Measurements from ENCODE around the gene GNB1.

The GNB1 gene

GRCh38 chr1:1780598-1781525 is 110.0 kb downstream of the GNB1 start:
- DNase-seq (ENCODE audit: low spot score), result no peak
- Histone ChIP-seq H3K27ac (replicated peaks; ENCODE audit: low read length) (no peak overlapping the region), H3K4me1 (ENCODE audit: control insufficient read depth in 2 of 2, insufficient read depth in 1 of 2, low read depth in 1 of 2, low read length in 2 of 2) (peaks cover 19 to 20% of the 10 kb centered on the region in 2 donors), H3K36me3 (replicated peaks in 1 of 2; ENCODE audit: control insufficient read depth in 2 of 2, insufficient read depth in 2 of 2, low read length in 2 of 2) (peaks cover 9 to 19% of the 10 kb centered on the region in 2 donors), H2AFZ (ENCODE audit: low read length) (no peak overlapping the region), H4K91ac (ENCODE audit: low read depth, low read length, poor library complexity) (no peak overlapping the region), H3K23ac (ENCODE audit: low read depth, low read length, poor library complexity) (peak overlapping the region; percentile 48), H3K9ac (ENCODE audit: low read depth, low read length, poor library complexity) (peak overlapping the region; percentile 38), H3K4ac (ENCODE audit: low read length) (no peak overlapping the region), H2BK5ac (ENCODE audit: low read length) (peak overlapping the region; percentile 14), H3K14ac (ENCODE audit: low read length) (no peak overlapping the region), H2AK5ac (ENCODE audit: low read depth, low read length) (peak overlapping the region; percentile 83), H3K27me3 (ENCODE audit: control insufficient read depth in 3 of 3, insufficient read depth in 3 of 3, low read depth in 1 of 3, low read length in 3 of 3) (peaks cover 0 to 10% (median 0%) of the 10 kb centered on the region in 3 experiments), H3K4me2 (ENCODE audit: insufficient read depth, low read length, poor library complexity, severe bottlenecking) (no peak overlapping the region), H3K4me3 (ENCODE audit: low read length in 2 of 2) (no peak overlapping the region), H3K9me3 (replicated peaks in 1 of 2; ENCODE audit: control insufficient read depth in 2 of 2, insufficient read depth in 1 of 2, low read depth in 1 of 2, low read length in 2 of 2) (no peaks in the 10 kb centered on the region), H3K18ac (ENCODE audit: low read length) (peak overlapping the region; percentile 33), H2BK12ac (ENCODE audit: low read length) (no peak overlapping the region), H4K8ac (ENCODE audit: low read depth, low read length) (no peak overlapping the region), H2BK15ac (ENCODE audit: low read length) (no peak overlapping the region), H2BK120ac (ENCODE audit: low read depth, low read length) (no peak overlapping the region), H3K79me1 (ENCODE audit: low read depth, low read length) (peaks cover 3% of the 10 kb centered on the region)
- no CpG with 5 or more reads among the region's 7 CpGs for WGBS, 2 donors (ENCODE audit: extremely low coverage in 2 of 2, insufficient read length in 2 of 2, insufficient replicate concordance in 1 of 2)

DNA sequence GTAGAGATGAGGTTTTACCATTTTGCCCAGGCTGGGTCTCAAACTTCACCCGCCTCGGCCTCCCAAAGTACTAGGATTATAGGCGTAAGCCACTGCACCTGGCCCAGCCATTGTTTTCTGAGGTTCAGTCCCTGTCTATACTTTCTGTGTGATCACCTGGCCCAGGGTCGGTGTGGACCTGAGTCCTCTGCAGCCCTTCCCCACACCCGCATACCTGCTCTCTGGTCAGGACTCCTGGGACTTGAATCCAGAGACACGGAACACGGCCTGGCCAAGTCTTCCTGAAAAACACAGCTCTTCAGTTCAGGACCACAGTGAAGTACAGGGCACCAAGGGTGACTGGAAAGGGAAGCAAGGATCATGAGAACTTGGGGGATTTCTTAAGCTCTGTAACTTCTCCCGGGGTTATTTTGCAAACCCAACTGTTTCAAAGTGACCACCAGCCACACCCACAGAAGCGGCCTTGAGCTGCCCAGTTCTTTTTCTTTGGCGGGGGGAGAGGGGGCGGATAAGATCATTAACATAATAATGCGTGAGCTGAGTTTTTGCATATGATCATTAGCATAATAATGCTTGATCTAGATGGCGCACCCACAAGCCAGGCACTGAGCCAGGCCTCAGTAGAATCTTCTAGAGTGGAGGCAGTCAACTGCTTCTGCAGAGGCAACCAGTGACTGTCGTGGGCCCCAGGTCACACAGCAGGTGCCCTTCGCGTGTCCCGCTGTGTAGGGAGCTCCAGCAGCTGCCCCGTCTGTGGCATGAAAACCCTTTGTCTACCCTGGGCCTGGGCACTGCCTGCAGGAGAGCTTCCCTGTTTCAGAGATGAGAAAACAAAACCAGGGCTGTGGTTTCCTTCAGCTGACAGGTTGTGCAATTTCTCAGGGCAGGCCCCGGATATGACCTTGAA is 110.9 kb downstream of the GNB1 start:
- Histone ChIP-seq H4K91ac (ENCODE audit: low read depth, low read length, poor library complexity) (no peak overlapping the region), H3K27me3 (ENCODE audit: control insufficient read depth in 3 of 3, insufficient read depth in 3 of 3, low read depth in 1 of 3, low read length in 3 of 3) (peaks cover 0 to 10% (median 0%) of the 10 kb centered on the region in 3 experiments), H3K4me3 (ENCODE audit: low read length in 2 of 2) (no peak overlapping the region), H2BK12ac (ENCODE audit: low read length) (no peak overlapping the region), H3K4ac (ENCODE audit: low read length) (no peak overlapping the region), H3K4me2 (ENCODE audit: insufficient read depth, low read length, poor library complexity, severe bottlenecking) (no peak overlapping the region), H3K14ac (ENCODE audit: low read length) (no peak overlapping the region), H3K18ac (ENCODE audit: low read length) (peak overlapping the region; percentile 18), H4K8ac (ENCODE audit: low read depth, low read length) (no peak overlapping the region), H3K4me1 (ENCODE audit: control insufficient read depth in 2 of 2, insufficient read depth in 1 of 2, low read depth in 1 of 2, low read length in 2 of 2) (peaks cover 23 to 25% of the 10 kb centered on the region in 2 donors), H2BK120ac (ENCODE audit: low read depth, low read length) (no peak overlapping the region), H3K79me1 (ENCODE audit: low read depth, low read length) (peaks cover 3% of the 10 kb centered on the region), H2BK15ac (ENCODE audit: low read length) (no peak overlapping the region), H3K23ac (ENCODE audit: low read depth, low read length, poor library complexity) (peak overlapping the region; percentile 50), H3K36me3 (replicated peaks in 1 of 2; ENCODE audit: control insufficient read depth in 2 of 2, insufficient read depth in 2 of 2, low read length in 2 of 2) (peaks cover 4 to 10% of the 10 kb centered on the region in 2 donors), H3K9ac (ENCODE audit: low read depth, low read length, poor library complexity) (no peak overlapping the region), H3K9me3 (replicated peaks in 1 of 2; ENCODE audit: control insufficient read depth in 2 of 2, insufficient read depth in 1 of 2, low read depth in 1 of 2, low read length in 2 of 2) (no peaks in the 10 kb centered on the region), H2BK5ac (ENCODE audit: low read length) (peak overlapping the region; percentile 14), H3K27ac (replicated peaks; ENCODE audit: low read length) (no peak overlapping the region), H2AFZ (ENCODE audit: low read length) (no peak overlapping the region), H2AK5ac (ENCODE audit: low read depth, low read length) (peak overlapping the region; percentile 83)
- DNase-seq (ENCODE audit: low spot score), result no peak
- no CpG with 5 or more reads among the region's 19 CpGs for WGBS, 2 donors (ENCODE audit: extremely low coverage in 2 of 2, insufficient read length in 2 of 2, insufficient replicate concordance in 1 of 2)

GRCh38 chr1:1779320-1779675 is 111.6 kb downstream of the GNB1 start:
- Histone ChIP-seq H3K14ac (ENCODE audit: low read length) (no peak overlapping the region), H2BK5ac (ENCODE audit: low read length) (no peak overlapping the region)

More at GRCh38 chr1:1779320-1779675, 111.6 kb downstream of the GNB1 start:
- Histone ChIP-seq H3K23ac (ENCODE audit: low read depth, low read length, poor library complexity) (peak overlapping the region; percentile 50), H3K36me3 (replicated peaks in 1 of 2; ENCODE audit: control insufficient read depth in 2 of 2, insufficient read depth in 2 of 2, low read length in 2 of 2) (peaks cover 0 to 7% of the 10 kb centered on the region in 2 donors), H3K79me1 (ENCODE audit: low read depth, low read length) (peaks cover 5% of the 10 kb centered on the region), H2BK12ac (ENCODE audit: low read length) (no peak overlapping the region), H3K9me3 (replicated peaks in 1 of 2; ENCODE audit: control insufficient read depth in 2 of 2, insufficient read depth in 1 of 2, low read depth in 1 of 2, low read length in 2 of 2) (no peaks in the 10 kb centered on the region), H3K9ac (ENCODE audit: low read depth, low read length, poor library complexity) (no peak overlapping the region), H3K18ac (ENCODE audit: low read length) (peak overlapping the region; percentile 96), H4K8ac (ENCODE audit: low read depth, low read length) (peak overlapping the region; percentile 4), H2BK120ac (ENCODE audit: low read depth, low read length) (no peak overlapping the region), H3K4me3 (ENCODE audit: low read length in 2 of 2) (no peak overlapping the region), H2AK5ac (ENCODE audit: low read depth, low read length) (peak overlapping the region; percentile 93), H3K4me2 (ENCODE audit: insufficient read depth, low read length, poor library complexity, severe bottlenecking) (peak overlapping the region; percentile 91), H3K27me3 (ENCODE audit: control insufficient read depth in 3 of 3, insufficient read depth in 3 of 3, low read depth in 1 of 3, low read length in 3 of 3) (peaks cover 0 to 10% (median 0%) of the 10 kb centered on the region in 3 experiments), H3K27ac (replicated peaks; ENCODE audit: low read length) (no peak overlapping the region), H2BK15ac (ENCODE audit: low read length) (peak overlapping the region; percentile 98), H3K4ac (ENCODE audit: low read length) (no peak overlapping the region), H3K4me1 (ENCODE audit: control insufficient read depth in 2 of 2, insufficient read depth in 1 of 2, low read depth in 1 of 2, low read length in 2 of 2) (peaks cover 23 to 25% of the 10 kb centered on the region in 2 donors), H2AFZ (ENCODE audit: low read length) (no peak overlapping the region), H4K91ac (ENCODE audit: low read depth, low read length, poor library complexity) (no peak overlapping the region)
- no peak for DNase-seq (ENCODE audit: low spot score)
- WGBS, 2 donors (ENCODE audit: extremely low coverage in 2 of 2, insufficient read length in 2 of 2, insufficient replicate concordance in 1 of 2), result no CpG with 5 or more reads among the region's 11 CpGs
